ENCODE measurements around the gene DCLK1.

GRCh38 chr13:36134632-36135031 is 3.5 kb upstream of the DCLK1 start:
- TF ChIP-seq POLR2A (IDR thresholded peaks at IDR 0.05), result no peak
- TF ChIP-seq CTCF (IDR thresholded peaks at IDR 0.05), result no peak

Data from body of pancreas (tissue), 4 donors.